HEK293 (cell line): ENCODE data around the gene PPEF2.

Experiments
- CTCF ChIP-seq: fragments of 450-650 bp; formaldehyde crosslinking; IDR thresholded peaks from 2 replicates; pipeline ENCODE4 v1.5.1; 2016; ENCODE audit warnings: missing biosample characterization, missing genetic modification characterization
- HOXA7 ChIP-seq: sonication (generic); formaldehyde crosslinking; IDR thresholded peaks from 2 replicates; pipeline ENCODE4 v1.8.1; 2022; ENCODE audit warnings: missing genetic modification reagents, borderline replicate concordance
- PRDM1 ChIP-seq: fragments of 450-650 bp; formaldehyde crosslinking; IDR thresholded peaks from 2 replicates; pipeline ENCODE4; 2016; ENCODE audit warnings: missing biosample characterization, missing genetic modification characterization
- ZNF132 ChIP-seq: fragments of 450-650 bp; formaldehyde crosslinking; IDR thresholded peaks from 2 replicates; pipeline ENCODE4 v1.5.1; 2017; ENCODE audit warnings: missing biosample characterization, missing genetic modification characterization, borderline replicate concordance
- ZNF16 ChIP-seq: fragments of 450-650 bp; formaldehyde crosslinking; IDR thresholded peaks from 2 replicates; pipeline ENCODE4 v1.5.1; 2016; ENCODE audit warnings: low read depth, missing biosample characterization, missing genetic modification characterization
- ZNF2 ChIP-seq: fragments of 450-650 bp; formaldehyde crosslinking; IDR thresholded peaks from 2 replicates; pipeline ENCODE4 v1.5.1; 2016; ENCODE audit warnings: missing biosample characterization, missing genetic modification characterization
- ZNF416 ChIP-seq: fragments of 450-650 bp; formaldehyde crosslinking; IDR thresholded peaks from 2 replicates; pipeline ENCODE4 v1.5.1; 2016; ENCODE audit warnings: missing biosample characterization, missing genetic modification characterization
- ZNF571 ChIP-seq: fragments of 450-650 bp; formaldehyde crosslinking; IDR thresholded peaks from 2 replicates; pipeline ENCODE4 v1.5.0; 2017; ENCODE audit warnings: missing biosample characterization, missing genetic modification characterization

- no peak for TF ChIP-seq HOXA7 (CRISPR knock-in tag)
- no peak for TF ChIP-seq ZNF16 (tag by site-specific recombination)
- no peak for TF ChIP-seq CTCF (tag by site-specific recombination)
- no peak for TF ChIP-seq ZNF2 (tag by site-specific recombination)
- TF ChIP-seq PRDM1 (tag by site-specific recombination) = no peak
- TF ChIP-seq ZNF416 (tag by site-specific recombination) = no peak
- no peak for TF ChIP-seq ZNF571 (tag by site-specific recombination)
- no peak for TF ChIP-seq ZNF132
Measured at GRCh38 chr4:75817901-75818300, 84.4 kb downstream of the PPEF2 start.
